Lung (tissue), 12 donors: ENCODE measurements around the gene PEX16. TPM values are rescaled to one million over a fixed set of nuclear protein-coding genes. Genes with fewer than 3 reads are reported as not detected.

Experiments
- ATAC-seq: fragments of 200-7000 bp; cut with Tn5 transposase; one replicate; pipeline ENCODE4 v1.9.1; 2020; ENCODE audit warnings: moderate number of reproducible peaks; ENCODE audit not compliant: insufficient read depth, low FRiP score
- DNase-seq, 3 donors: peaks; one replicate each; pipeline ENCODE4 v3.0.0-alpha.2; 2013 to 2017
- H3K27ac ChIP-seq, 2 donors: one replicate each; pipeline ENCODE4 v1.5.1; 2013; ENCODE audit warnings: mild to moderate bottlenecking in 2 of 2, moderate library complexity in 2 of 2, control low read depth in 1 of 2, inconsistent platforms in 1 of 2, low read depth in 1 of 2, low read length in 1 of 2
- H3K27me3 ChIP-seq, 3 donors: one replicate each; pipeline ENCODE4 v1.5.1; 2013; ENCODE audit warnings: low read length in 2 of 3; ENCODE audit not compliant: control insufficient read depth in 3 of 3, insufficient read depth in 3 of 3
- H3K36me3 ChIP-seq, 4 donors: one replicate each; pipeline ENCODE4 v1.5.1; 2013; ENCODE audit warnings: low read length in 4 of 4, mild to moderate bottlenecking in 1 of 4, moderate library complexity in 1 of 4; ENCODE audit not compliant: control insufficient read depth in 4 of 4, insufficient read depth in 4 of 4
- H3K4me1 ChIP-seq, 5 donors: one replicate each; pipeline ENCODE4 v1.5.1; 2013; ENCODE audit warnings: low read length in 5 of 5, mild to moderate bottlenecking in 2 of 5, moderate library complexity in 1 of 5; ENCODE audit not compliant: control insufficient read depth in 5 of 5, insufficient read depth in 5 of 5
- H3K4me3 ChIP-seq: one replicate; pipeline ENCODE4 v1.5.1; 2013; ENCODE audit warnings: mild to moderate bottlenecking, control low read depth, moderate library complexity
- H3K9ac ChIP-seq, 2 donors: one replicate each; pipeline ENCODE4 v1.5.1; 2013; ENCODE audit warnings: low read length in 2 of 2, control low read depth in 1 of 2; ENCODE audit not compliant: insufficient read depth in 1 of 2
- H3K9me3 ChIP-seq, 4 donors: one replicate each; pipeline ENCODE4 v1.5.1; 2013; ENCODE audit warnings: low read length in 3 of 4, mild to moderate bottlenecking in 1 of 4, moderate library complexity in 1 of 4; ENCODE audit not compliant: control insufficient read depth in 4 of 4, insufficient read depth in 3 of 4
- CTCF ChIP-seq: IDR thresholded peaks from 2 replicates; pipeline ENCODE4 v1.5.1; 2012; ENCODE audit warnings: mild to moderate bottlenecking; ENCODE audit errors: control extremely low read depth, extremely low read depth
- WGBS, 2 donors: extraction: QIAGEN DNeasy Blood & Tissue Kit; methylation state at CpG; one replicate each; pipeline ENCODE4 v1.1.7; 2013; 5-methylcytosine and 5-hydroxymethylcytosine counted together
- polyA plus RNA-seq, 2 donors: library from polyadenylated mRNA; stranded (reverse); fragments of 200-250 nt; gene quantifications; one replicate each; pipeline ENCODE4 v1.2.1, GENCODE V29; 2013
- total RNA-seq, 2 donors: library from RNA; depleted of rRNA in 1 of 2; stranded (reverse); fragments of >200 nt in 1 of 2; gene quantifications; one replicate each; pipeline ENCODE4 v1.2.1, GENCODE V29; 2014 to 2021
- donor health status: control.
- donor health status: control.
- donor health status: Bipolar disorder and iron deficiency.
- donor health status: healthy.
- donor health status: DM: yes; HTN: yes; CAD: no.

The PEX16 gene
- total and polyA plus RNA-seq, 4 donors, result 14.2 to 38.2 (median 35.8) TPM

- no peak for DNase-seq
- Histone ChIP-seq H3K4me1 (peaks cover 0 to 6% (median 0%) of the 10 kb centered on the region in 5 donors), H3K9me3 (no peaks in the 10 kb centered on the region), H3K9ac (no peak overlapping the region), H3K4me3 (no peak overlapping the region), H3K27me3 (peaks cover 0 to 7% (median 2%) of the 10 kb centered on the region in 3 donors), H3K36me3 (peaks cover 3 to 15% (median 6%) of the 10 kb centered on the region in 4 donors), H3K27ac (no peak overlapping the region)
- ATAC-seq, result no peak
- no peak for TF ChIP-seq CTCF
- WGBS, 2 donors, result 86 to 96% methylated on average over 12 to 13 of the region's 13 CpGs
Measured at GRCh38 chr11:45928535-45929215, 11.0 kb upstream of the PEX16 start.

GRCh38 chr11:45927684-45928413 lies 10.2 kb upstream of the PEX16 start:
- ATAC-seq, result no peak
- DNase-seq, result no peak
- Histone ChIP-seq H3K4me1 (peaks cover 0 to 6% (median 0%) of the 10 kb centered on the region in 5 donors), H3K36me3 (peaks cover 0 to 8% (median 3%) of the 10 kb centered on the region in 4 donors), H3K4me3 (no peak overlapping the region), H3K27ac (no peak overlapping the region), H3K27me3 (peaks cover 0 to 11% (median 2%) of the 10 kb centered on the region in 3 donors), H3K9ac (no peak overlapping the region), H3K9me3 (no peaks in the 10 kb centered on the region)
- no peak for TF ChIP-seq CTCF
- WGBS, 2 donors, result 91 to 98% methylated on average over 27 of the region's 27 CpGs

- Histone ChIP-seq H3K9me3 (no peaks in the 10 kb centered on the region), H3K36me3 (peaks cover 0 to 8% (median 3%) of the 10 kb centered on the region in 4 donors), H3K4me1 (peaks cover 0 to 6% (median 0%) of the 10 kb centered on the region in 5 donors), H3K4me3 (no peak overlapping the region), H3K27me3 (peaks cover 0 to 11% (median 2%) of the 10 kb centered on the region in 3 donors), H3K9ac (no peak overlapping the region), H3K27ac (no peak overlapping the region)
- WGBS, 2 donors, result 46 to 63% methylated on average over 15 of the region's 15 CpGs
- no peak for ATAC-seq
- DNase-seq, result no peak
- TF ChIP-seq CTCF, result no peak
Measured at GRCh38 chr11:45927332-45927683, 9.6 kb upstream of the PEX16 start.
